ENCODE measurements around the gene FAM219B.
A peak's percentile ranks its signal among the peaks of the same experiment; 100 is the strongest.

Gene FAM219B

GRCh38 chr15:74872702-74873035, 34.0 kb downstream of the FAM219B start:
- DNase-seq: no peak

GRCh38 chr15:74870436-74871215, 36.0 kb downstream of the FAM219B start:
- DNase-seq: no peak

GRCh38 chr15:74869726-74870407, 36.8 kb downstream of the FAM219B start:
- peak; percentile 33 for DNase-seq

- no peak for DNase-seq
Observed at GRCh38 chr15:74869372-74869725, 37.3 kb downstream of the FAM219B start.

GRCh38 chr15:74868059-74868458, 38.6 kb downstream of the FAM219B start:
- DNase-seq: no peak

- DNase-seq: no peak
Observed at GRCh38 chr15:74867466-74868038, 39.1 kb downstream of the FAM219B start.

- DNase-seq: peak; percentile 71
Observed at GRCh38 chr15:74866090-74866489, 40.6 kb downstream of the FAM219B start.

GRCh38 chr15:74865316-74865715, 41.3 kb downstream of the FAM219B start:
- DNase-seq: no peak

- DNase-seq: no peak
Observed at GRCh38 chr15:74864296-74864695, 42.4 kb downstream of the FAM219B start.

- peak; percentile 22 for DNase-seq
Observed at GRCh38 chr15:74863239-74864056, 43.2 kb downstream of the FAM219B start.

- DNase-seq: no peak
Observed at GRCh38 chr15:74858369-74858740, 48.3 kb downstream of the FAM219B start.

GRCh38 chr15:74857671-74858368, 48.8 kb downstream of the FAM219B start:
- no peak for DNase-seq

GRCh38 chr15:74857082-74857655, 49.5 kb downstream of the FAM219B start:
- DNase-seq: no peak

GRCh38 chr15:74856537-74856936, 50.1 kb downstream of the FAM219B start:
- DNase-seq: no peak

GRCh38 chr15:74855857-74856256, 50.8 kb downstream of the FAM219B start:
- DNase-seq: no peak

- DNase-seq: no peak
Observed at GRCh38 chr15:74854453-74855022, 52.1 kb downstream of the FAM219B start.

GRCh38 chr15:74851960-74852359, 54.7 kb downstream of the FAM219B start:
- no peak for DNase-seq

GRCh38 chr15:74850393-74850792, 56.3 kb downstream of the FAM219B start:
- DNase-seq: no peak

Data from HCEC 1CT (cell line).